Neural cell (in vitro differentiated cells): ENCODE measurements around the gene PTPRO. TPM values are rescaled to one million over a fixed set of nuclear protein-coding genes. Genes with fewer than 3 reads are reported as not detected.

ENCODE experiments used
- H2AFZ ChIP-seq: fragments of 200-600, 300-800 bp; sonication (generic), shearing (Covaris generic); 2 replicates; pipeline ENCODE4 v1.6.0; 2014; ENCODE audit warnings: low read depth, mild to moderate bottlenecking, antibody characterized with exemption, low read length, moderate library complexity
- H3F3A ChIP-seq: fragments of 200-600 bp; shearing (Covaris generic); 2 replicates; pipeline ENCODE4 v1.6.1; 2016; ENCODE audit warnings: mild to moderate bottlenecking, moderate library complexity, mixed read lengths, antibody characterized with exemption, low read length; ENCODE audit not compliant: insufficient read depth, poor library complexity, severe bottlenecking
- H3K27ac ChIP-seq: fragments of 200-600, 300-800 bp; sonication (generic), shearing (Covaris generic); 2 replicates; pipeline ENCODE4 v1.5.1; 2014; ENCODE audit warnings: mild to moderate bottlenecking, low read length, moderate library complexity
- H3K27me3 ChIP-seq: fragments of 300-800, 200-600 bp; sonication (generic), shearing (Covaris generic); 2 replicates; pipeline ENCODE4 v1.6.0; 2014; ENCODE audit warnings: mild to moderate bottlenecking, low read depth, low read length, moderate library complexity; ENCODE audit not compliant: insufficient read depth
- H3K36me3 ChIP-seq: fragments of 300-800, 200-600 bp; sonication (generic), shearing (Covaris generic); 2 replicates; pipeline ENCODE4 v1.5.1; 2014; ENCODE audit warnings: mild to moderate bottlenecking, antibody characterized with exemption, low read length, moderate library complexity; ENCODE audit not compliant: insufficient read depth
- H3K4me2 ChIP-seq: fragments of 300-800, 200-600 bp; sonication (generic), shearing (Covaris generic); 2 replicates; pipeline ENCODE4 v1.6.0; 2014; ENCODE audit warnings: mild to moderate bottlenecking, low read length
- H3K4me3 ChIP-seq: fragments of 300-800, 200-600 bp; sonication (generic), shearing (Covaris generic); 2 replicates; pipeline ENCODE4 v1.5.1; 2014; ENCODE audit warnings: mild to moderate bottlenecking, low read length, moderate library complexity
- H3K79me2 ChIP-seq: fragments of 200-600 bp; shearing (Covaris generic); replicated peaks from 2 replicates; pipeline ENCODE4 v1.6.0; 2014; ENCODE audit warnings: mild to moderate bottlenecking, low read length, moderate library complexity; ENCODE audit not compliant: insufficient read depth
- H3K9ac ChIP-seq: fragments of 300-800, 200-600 bp; sonication (generic), shearing (Covaris generic); 2 replicates; pipeline ENCODE4 v1.6.1; 2016; ENCODE audit warnings: mild to moderate bottlenecking, low read length, mixed read lengths
- H3K9me2 ChIP-seq: fragments of 200-600 bp; shearing (Covaris generic); 2 replicates; pipeline ENCODE4 v1.6.1; 2016; ENCODE audit warnings: mild to moderate bottlenecking, low read length, mixed read lengths; ENCODE audit not compliant: insufficient read depth
- H3K9me3 ChIP-seq: fragments of 200-600, 300-800 bp; sonication (generic), shearing (Covaris generic); 2 replicates; pipeline ENCODE4 v1.6.1; 2016; ENCODE audit warnings: mild to moderate bottlenecking, mixed run types, low read length, moderate library complexity, mixed read lengths
- H4K20me1 ChIP-seq: fragments of 200-600 bp; shearing (Covaris generic); 2 replicates; pipeline ENCODE4 v1.6.1; 2016; ENCODE audit warnings: mild to moderate bottlenecking, mixed run types; ENCODE audit not compliant: insufficient read depth
- CTCF ChIP-seq: fragments of 450-650 bp; IDR thresholded peaks from 2 replicates; pipeline ENCODE4 v1.5.1; 2014; ENCODE audit warnings: antibody characterized with exemption, mild to moderate bottlenecking, moderate library complexity; ENCODE audit not compliant: poor library complexity, severe bottlenecking
- EP300 ChIP-seq: fragments of 450-650 bp; conservative IDR thresholded peaks from 2 replicates; pipeline ENCODE4 v1.6.1; 2014; ENCODE audit warnings: antibody characterized with exemption, mild to moderate bottlenecking, moderate library complexity; ENCODE audit not compliant: poor library complexity, severe bottlenecking
- EZH2 ChIP-seq: fragments of 200-600, 300-800 bp; shearing (Covaris generic), sonication (generic); IDR thresholded peaks from 2 replicates; pipeline ENCODE4 v1.6.1; 2014; ENCODE audit warnings: antibody characterized with exemption, low read length, borderline replicate concordance, mild to moderate bottlenecking; ENCODE audit not compliant: insufficient read depth, poor library complexity, severe bottlenecking
- MXI1 ChIP-seq: fragments of 450-650 bp; conservative IDR thresholded peaks from 2 replicates; pipeline ENCODE4 v1.6.1; 2014; ENCODE audit warnings: antibody characterized with exemption, mild to moderate bottlenecking; ENCODE audit not compliant: poor library complexity, severe bottlenecking
- POLR2AphosphoS5 ChIP-seq: IDR thresholded peaks from 2 replicates; pipeline ENCODE4 v1.6.1; 2012
- RAD21 ChIP-seq: fragments of 450-650 bp; conservative IDR thresholded peaks from 2 replicates; pipeline ENCODE4 v1.6.1; 2014; ENCODE audit warnings: antibody characterized with exemption, mild to moderate bottlenecking, moderate library complexity
- REST ChIP-seq: IDR thresholded peaks from 2 replicates; pipeline ENCODE4 v1.6.1; 2012; ENCODE audit warnings: borderline replicate concordance
- SMC3 ChIP-seq: fragments of 450-650 bp; conservative IDR thresholded peaks from 2 replicates; pipeline ENCODE4 v1.6.1; 2014; ENCODE audit warnings: antibody characterized with exemption, mild to moderate bottlenecking, moderate library complexity; ENCODE audit not compliant: poor library complexity
- TAF1 ChIP-seq: IDR thresholded peaks from 2 replicates; pipeline ENCODE4 v1.6.1; 2012; ENCODE audit warnings: low read depth
- polyA plus RNA-seq: library from polyadenylated mRNA; depleted of rRNA; stranded (reverse); fragments of >200 nt; gene quantifications from 2 replicates; pipeline ENCODE4 v1.2.3, GENCODE V29; 2014

PTPRO gene
- polyA plus RNA-seq, 1 donor from 2014 or later, result 124 TPM

GRCh38 chr12:15627995-15628945, 306.0 kb downstream of the PTPRO start:
- TF ChIP-seq POLR2AphosphoS5 (no peak), EP300 (no peak), TAF1 (no peak), CTCF (no peak), REST (no peak), RAD21 (no peak), SMC3 (no peak), MXI1 (no peak), EZH2 (no peak)
- Histone ChIP-seq H3K27me3 (no peaks in the 10 kb centered on the region), H2AFZ (no peak overlapping the region), H3K4me2 (no peak overlapping the region), H4K20me1 (no peaks in the 10 kb centered on the region), H3F3A (no peaks in the 10 kb centered on the region), H3K27ac (no peak overlapping the region), H3K9me2 (no peaks in the 10 kb centered on the region), H3K79me2 (no peaks in the 10 kb centered on the region), H3K36me3 (no peaks in the 10 kb centered on the region), H3K4me3 (no peak overlapping the region), H3K9me3 (no peaks in the 10 kb centered on the region), H3K9ac (no peak overlapping the region)

- H3K4me2 ChIP-seq, result no peak overlapping the region
These were observed 306.8 kb downstream of the PTPRO start for GRCh38 chr12:15629108-15629507.

More at GRCh38 chr12:15629108-15629507, 306.8 kb downstream of the PTPRO start:
- H3K9me2 ChIP-seq, result no peaks in the 10 kb centered on the region
- H3F3A ChIP-seq, result no peaks in the 10 kb centered on the region
- no peak overlapping the region for H2AFZ ChIP-seq
- no peak overlapping the region for H3K27ac ChIP-seq
- H3K9me3 ChIP-seq, result no peaks in the 10 kb centered on the region
- H3K79me2 ChIP-seq, result no peaks in the 10 kb centered on the region
- TF ChIP-seq SMC3, result no peak
- no peak for TF ChIP-seq CTCF
- TF ChIP-seq REST, result no peak
- no peak for TF ChIP-seq TAF1
- no peak for TF ChIP-seq EP300
- TF ChIP-seq RAD21, result no peak
- TF ChIP-seq MXI1, result no peak
- TF ChIP-seq POLR2AphosphoS5, result no peak
- TF ChIP-seq EZH2, result no peak
- no peaks in the 10 kb centered on the region for H3K27me3 ChIP-seq
- H3K4me3 ChIP-seq, result no peak overlapping the region
- no peaks in the 10 kb centered on the region for H3K36me3 ChIP-seq
- H3K9ac ChIP-seq, result no peak overlapping the region
- no peaks in the 10 kb centered on the region for H4K20me1 ChIP-seq
